AG04450 (cell line): ENCODE measurements around the gene GRIA3. TPM values are rescaled to one million over a fixed set of nuclear protein-coding genes. Genes with fewer than 3 reads are reported as not detected.
"Not testable (repeated sequence)": the region's sequence is repeated elsewhere in the genome, so short reads cannot be mapped to it uniquely, and the experiment has no call there.

ENCODE experiments used
- CTCF ChIA-PET: fragments of 300-600, 350-600 bp; formaldehyde crosslinking; extraction: SDS; loops from one replicate; lab custom pipeline; 2022; ENCODE audit warnings: antibody characterized with exemption, inconsistent platforms; lab: Charles Lee
- POLR2A ChIA-PET: fragments of 350-600 bp; formaldehyde crosslinking; extraction: SDS; loops from one replicate; lab custom pipeline; 2021; ENCODE audit warnings: antibody characterized with exemption, inconsistent platforms; lab: Yijun Ruan, JAX
- DNase-seq: peaks from one replicate; pipeline ENCODE4 v3.0.0-alpha.2; 2011; ENCODE audit warnings: low read depth, low spot score
- H3K27ac ChIP-seq: one replicate; pipeline ENCODE4 v1.5.1; 2012; ENCODE audit warnings: low read depth, low read length, control low read depth
- H3K27me3 ChIP-seq: one replicate; pipeline ENCODE4 v1.6.0; 2012; ENCODE audit warnings: low read length; ENCODE audit not compliant: control insufficient read depth, insufficient read depth
- H3K4me3 ChIP-seq: 2 replicates; pipeline ENCODE4 v1.5.1; 2011; ENCODE audit warnings: mild to moderate bottlenecking, low read depth, low read length, control low read depth
- H3K9me3 ChIP-seq: 2 replicates; pipeline ENCODE4 v1.5.1; 2012; ENCODE audit warnings: low read length; ENCODE audit not compliant: control insufficient read depth, insufficient read depth
- polyA plus RNA-seq: library from polyadenylated mRNA; depleted of rRNA; stranded (reverse); fragments of >200 nt; gene quantifications from 2 replicates; pipeline ENCODE4 v1.2.3, GENCODE V29; 2011
- TF ChIP-seq, protein P1 (sequence below): IDR thresholded peaks from 2 replicates; pipeline ENCODE4 v1.5.1; 2011; ENCODE audit warnings: low read depth, low read length, control low read depth, inconsistent platforms

Gene GRIA3
- polyA plus RNA-seq, 1 experiment: 0.06 TPM

DNA sequence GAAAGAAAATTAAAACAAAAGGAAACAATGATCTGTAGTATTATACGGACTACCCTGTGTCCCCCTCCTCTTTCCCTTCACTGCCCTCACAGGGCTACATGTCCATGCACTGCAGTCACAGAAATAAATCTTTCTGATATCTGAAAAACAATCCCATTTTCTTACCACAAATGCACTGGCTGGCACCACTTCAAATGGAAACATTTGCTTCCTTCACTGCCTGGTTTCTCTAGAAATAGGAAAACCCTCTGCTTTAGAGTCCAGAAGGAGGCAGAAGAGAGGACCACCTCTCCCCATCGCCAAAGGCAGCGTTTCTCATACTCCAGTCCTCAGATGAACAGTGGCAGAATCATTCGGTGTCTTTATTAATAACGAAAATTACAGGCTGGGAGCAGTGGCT is 98.2 kb downstream of the GRIA3 start:
- ChIA-PET CTCF (no interaction called here), POLR2A (no interaction called here)
- no peaks in the 10 kb centered on the region for H3K27me3 ChIP-seq
- no peak overlapping the region for H3K27ac ChIP-seq
- no peaks in the 10 kb centered on the region for H3K9me3 ChIP-seq
- H3K4me3 ChIP-seq: no peak overlapping the region
- no peak for DNase-seq
- TF ChIP-seq, protein P1, sequence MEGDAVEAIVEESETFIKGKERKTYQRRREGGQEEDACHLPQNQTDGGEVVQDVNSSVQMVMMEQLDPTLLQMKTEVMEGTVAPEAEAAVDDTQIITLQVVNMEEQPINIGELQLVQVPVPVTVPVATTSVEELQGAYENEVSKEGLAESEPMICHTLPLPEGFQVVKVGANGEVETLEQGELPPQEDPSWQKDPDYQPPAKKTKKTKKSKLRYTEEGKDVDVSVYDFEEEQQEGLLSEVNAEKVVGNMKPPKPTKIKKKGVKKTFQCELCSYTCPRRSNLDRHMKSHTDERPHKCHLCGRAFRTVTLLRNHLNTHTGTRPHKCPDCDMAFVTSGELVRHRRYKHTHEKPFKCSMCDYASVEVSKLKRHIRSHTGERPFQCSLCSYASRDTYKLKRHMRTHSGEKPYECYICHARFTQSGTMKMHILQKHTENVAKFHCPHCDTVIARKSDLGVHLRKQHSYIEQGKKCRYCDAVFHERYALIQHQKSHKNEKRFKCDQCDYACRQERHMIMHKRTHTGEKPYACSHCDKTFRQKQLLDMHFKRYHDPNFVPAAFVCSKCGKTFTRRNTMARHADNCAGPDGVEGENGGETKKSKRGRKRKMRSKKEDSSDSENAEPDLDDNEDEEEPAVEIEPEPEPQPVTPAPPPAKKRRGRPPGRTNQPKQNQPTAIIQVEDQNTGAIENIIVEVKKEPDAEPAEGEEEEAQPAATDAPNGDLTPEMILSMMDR: no peak

GRCh38 chrX:123283407-123283806 is 99.3 kb downstream of the GRIA3 start:
- POLR2A ChIA-PET, H3K27me3 ChIP-seq, DNase-seq, H3K9me3 ChIP-seq, CTCF ChIA-PET, H3K27ac ChIP-seq, H3K4me3 ChIP-seq: not testable (repeated sequence)

GRCh38 chrX:123291623-123292022 is 107.5 kb downstream of the GRIA3 start:
- Histone ChIP-seq H3K27me3 (no peaks in the 10 kb centered on the region), H3K9me3 (no peaks in the 10 kb centered on the region), H3K4me3 (no peak overlapping the region), H3K27ac (no peak overlapping the region)
- TF ChIP-seq, protein P1: no peak
- ChIA-PET CTCF (no interaction called here), POLR2A (no interaction called here)
- DNase-seq: no peak

DNA sequence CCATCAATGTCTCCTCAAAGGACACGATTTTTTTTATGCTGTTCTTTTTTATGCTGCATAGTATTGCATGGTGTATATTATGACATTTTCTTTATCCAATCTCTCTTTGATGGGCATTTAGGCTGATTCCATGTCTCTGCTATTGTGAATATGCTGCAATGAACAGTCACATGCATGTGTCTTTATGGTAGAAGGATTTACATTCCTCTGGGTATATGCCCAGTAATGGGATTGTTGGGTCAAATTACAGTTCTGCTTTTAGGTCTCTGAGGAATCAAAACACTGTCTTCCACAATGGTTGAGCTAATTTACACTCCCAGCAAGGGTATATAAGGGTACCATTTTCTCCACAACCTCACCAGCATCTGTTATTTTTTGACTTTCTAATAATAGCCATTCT is 113.9 kb downstream of the GRIA3 start:
- CTCF ChIA-PET: no interaction called here
- Histone ChIP-seq H3K9me3 (no peaks in the 10 kb centered on the region), H3K27me3 (no peaks in the 10 kb centered on the region), H3K27ac (no peak overlapping the region), H3K4me3 (no peak overlapping the region)
- POLR2A ChIA-PET: no interaction called here
- TF ChIP-seq, protein P1: no peak
- no peak for DNase-seq

DNA sequence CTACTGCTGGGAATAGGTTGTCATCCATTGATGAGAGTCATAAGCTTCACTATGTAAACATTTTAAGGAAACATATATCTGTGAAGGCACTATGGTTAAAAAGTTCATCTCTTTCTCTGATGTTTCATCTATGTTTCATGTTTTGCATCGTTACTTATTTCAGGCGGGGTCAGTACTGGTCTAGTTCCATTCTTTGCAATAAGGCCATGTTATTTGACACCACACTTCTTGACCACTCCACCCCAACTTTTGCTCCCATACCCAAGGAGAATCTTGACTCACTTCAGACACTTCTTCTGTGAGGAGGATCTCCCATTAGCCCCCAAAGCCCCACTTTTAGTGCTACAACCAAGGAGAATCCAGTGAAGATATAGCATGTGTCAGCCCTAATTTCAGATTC is 119.4 kb downstream of the GRIA3 start:
- POLR2A ChIA-PET: no interaction called here
- no peak for DNase-seq
- no peaks in the 10 kb centered on the region for H3K27me3 ChIP-seq

More for the DNA sequence above, 119.4 kb downstream of the GRIA3 start:
- CTCF ChIA-PET: no interaction called here
- TF ChIP-seq, protein P1: no peak
- Histone ChIP-seq H3K9me3 (no peaks in the 10 kb centered on the region), H3K4me3 (no peak overlapping the region), H3K27ac (no peak overlapping the region)
